Pons (tissue), 1 donor: ENCODE results near the gene NRXN3.
A peak's percentile ranks its signal among the peaks of the same experiment; 100 is the strongest.
"Not testable (repeated sequence)": the region's sequence is repeated elsewhere in the genome, so short reads cannot be mapped to it uniquely, and the experiment has no call there.

Experiments
- DNase-seq: peaks from one replicate; pipeline ENCODE4 v3.0.0-alpha.2; 2016; ENCODE audit warnings: low spot score

The NRXN3 gene

GRCh38 chr14:78405079-78405856 is 235.1 kb downstream of the NRXN3 start:
- no peak for DNase-seq

GRCh38 chr14:78412475-78412874 is 242.3 kb downstream of the NRXN3 start:
- no peak for DNase-seq

GRCh38 chr14:78414172-78414571 is 244.0 kb downstream of the NRXN3 start:
- no peak for DNase-seq

GRCh38 chr14:78417532-78417931 is 247.4 kb downstream of the NRXN3 start:
- no peak for DNase-seq

GRCh38 chr14:78424311-78424710 is 254.1 kb downstream of the NRXN3 start:
- no peak for DNase-seq

GRCh38 chr14:78425330-78425729 is 255.2 kb downstream of the NRXN3 start:
- DNase-seq, result no peak

DNA sequence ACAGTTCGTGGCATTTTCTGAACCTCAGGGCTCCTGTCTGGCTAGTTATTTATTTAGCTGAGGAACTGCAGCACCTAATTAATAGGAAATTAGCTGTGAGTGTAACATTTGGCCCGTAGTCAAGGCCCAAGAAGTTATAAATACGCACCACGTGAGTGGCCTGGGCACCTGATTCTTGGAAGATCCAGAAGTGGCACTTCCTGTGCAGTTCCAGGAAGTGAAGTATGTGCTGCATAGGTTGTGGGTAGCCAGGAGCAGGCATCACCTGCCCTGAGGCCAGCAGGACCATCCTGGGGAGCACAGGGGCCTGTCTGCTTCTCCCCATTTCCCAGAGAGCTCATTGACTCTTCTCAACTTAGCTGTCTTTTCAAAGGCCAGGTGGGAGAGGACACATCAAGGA is 255.6 kb downstream of the NRXN3 start:
- no peak for DNase-seq

GRCh38 chr14:78432046-78432445 is 261.9 kb downstream of the NRXN3 start:
- DNase-seq, result no peak

- not testable (repeated sequence) for DNase-seq
These were observed 267.3 kb downstream of the NRXN3 start for GRCh38 chr14:78437448-78437847.

GRCh38 chr14:78440356-78440894 is 270.3 kb downstream of the NRXN3 start:
- no peak for DNase-seq

GRCh38 chr14:78443834-78444233 is 273.7 kb downstream of the NRXN3 start:
- DNase-seq, result no peak

DNA sequence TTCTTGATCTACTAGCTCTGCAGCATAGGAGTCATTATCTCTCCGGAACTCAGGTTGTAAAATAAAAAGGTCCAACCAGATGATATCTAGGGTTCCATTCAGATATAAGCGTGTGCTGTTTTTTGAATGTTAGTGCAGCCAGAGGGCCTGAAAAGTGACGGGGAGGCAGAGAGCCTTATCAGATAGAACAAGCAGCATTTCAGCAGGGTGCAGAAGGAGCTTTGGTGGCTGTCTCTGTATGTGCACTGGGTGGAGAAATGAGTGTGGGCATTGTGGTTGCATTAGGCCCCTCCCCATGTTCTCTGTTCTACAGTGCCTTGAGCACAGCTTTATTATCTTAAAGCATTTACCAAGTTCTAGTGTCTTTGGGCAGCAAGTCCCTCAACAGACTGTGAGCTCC is 275.1 kb downstream of the NRXN3 start:
- no peak for DNase-seq

DNA sequence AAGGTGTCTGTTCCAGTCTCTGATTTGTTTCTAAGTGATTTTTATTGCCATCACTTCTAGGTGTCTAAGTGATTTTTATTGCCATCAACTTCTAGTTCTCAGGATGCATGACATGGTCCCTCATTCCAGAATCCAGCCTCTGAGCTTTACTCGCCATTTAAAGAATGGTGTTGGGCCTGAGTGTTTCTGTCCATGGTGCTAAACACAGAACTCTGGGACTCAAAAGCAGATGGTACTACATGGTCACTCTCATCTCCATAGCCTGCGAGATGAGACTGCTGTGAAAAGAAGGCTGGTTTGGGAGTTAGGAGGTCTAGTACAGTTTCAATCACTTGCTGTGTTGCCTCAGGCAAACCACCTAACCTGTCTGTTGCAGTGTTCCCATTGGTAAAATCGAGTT is 276.6 kb downstream of the NRXN3 start:
- DNase-seq, result no peak

DNA sequence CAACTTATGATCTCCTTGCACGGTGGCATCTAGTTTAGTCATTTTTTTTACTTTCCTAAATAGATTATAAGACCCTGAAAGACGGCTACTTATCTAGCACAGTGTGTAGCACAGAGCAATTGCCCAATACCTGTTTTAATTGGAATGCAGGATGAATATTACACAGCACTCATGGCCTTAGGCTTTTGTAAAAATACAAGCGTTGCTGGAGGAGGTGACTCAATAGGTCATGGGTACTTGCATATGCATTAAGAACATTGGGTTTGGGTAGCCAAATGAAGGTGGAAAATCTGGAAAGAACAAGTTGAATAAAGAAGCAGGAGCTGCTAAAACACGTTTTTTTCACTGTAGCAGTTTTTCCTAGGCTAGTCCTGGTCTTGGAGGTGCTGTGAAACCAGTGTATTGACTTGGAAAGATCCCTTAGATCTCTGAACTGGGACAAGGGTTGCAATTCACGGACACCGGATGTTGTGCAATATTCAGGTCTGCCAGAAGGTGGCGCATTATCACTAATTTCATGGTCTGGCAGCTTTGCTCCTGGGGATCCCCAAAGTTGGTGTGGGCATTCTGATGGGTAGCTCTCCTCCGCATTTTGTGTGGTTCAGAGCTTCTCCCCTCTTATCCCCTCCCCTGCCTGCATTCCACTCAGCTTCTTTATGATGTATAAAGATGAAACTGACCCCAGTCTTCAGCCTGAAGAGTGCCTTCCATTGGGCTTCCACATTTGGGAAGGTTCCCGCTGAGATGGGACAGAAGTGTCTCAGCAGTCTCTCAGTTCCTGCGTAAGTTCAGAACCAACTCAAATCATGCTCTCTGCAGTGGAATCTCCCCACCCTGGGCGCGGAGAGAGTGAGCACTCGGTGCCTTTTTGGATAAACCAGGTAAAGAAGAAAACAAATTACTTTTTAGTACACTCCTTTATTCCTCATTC is 278.3 kb downstream of the NRXN3 start:
- DNase-seq, result peak; percentile 72

DNA sequence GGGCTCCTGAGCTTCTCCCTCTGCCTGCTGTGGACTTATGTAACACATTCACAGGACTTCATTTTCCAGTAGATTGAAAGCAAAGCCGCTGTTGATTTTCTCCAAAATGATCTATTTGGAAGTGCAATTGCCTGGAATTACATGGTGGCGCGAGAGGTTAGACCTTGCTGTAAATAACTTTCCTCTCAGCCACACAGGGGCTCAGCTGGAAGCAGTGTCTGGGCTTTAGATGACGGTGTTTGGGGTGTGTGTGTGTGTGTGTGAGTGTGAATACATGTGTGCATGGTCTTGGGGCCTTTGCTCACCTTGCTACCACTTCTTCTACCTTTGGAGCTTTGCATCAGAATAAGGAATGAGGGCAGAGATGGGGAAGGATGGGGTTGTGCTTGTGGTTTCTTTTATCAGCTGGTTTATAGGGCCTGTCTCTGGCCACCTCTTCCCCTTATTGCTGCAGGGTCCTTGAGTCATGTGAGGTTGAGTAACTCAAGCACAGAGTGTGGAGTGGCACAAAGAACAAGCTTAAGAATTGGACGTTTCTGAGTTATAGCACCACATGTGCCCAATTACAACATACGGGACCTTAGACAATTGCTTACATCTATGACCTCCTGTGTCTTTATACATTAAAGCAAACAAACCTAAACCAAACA is 280.6 kb downstream of the NRXN3 start:
- DNase-seq, result peak; percentile 17

- DNase-seq, result no peak
These were observed 281.1 kb downstream of the NRXN3 start for GRCh38 chr14:78451319-78451695.

DNA sequence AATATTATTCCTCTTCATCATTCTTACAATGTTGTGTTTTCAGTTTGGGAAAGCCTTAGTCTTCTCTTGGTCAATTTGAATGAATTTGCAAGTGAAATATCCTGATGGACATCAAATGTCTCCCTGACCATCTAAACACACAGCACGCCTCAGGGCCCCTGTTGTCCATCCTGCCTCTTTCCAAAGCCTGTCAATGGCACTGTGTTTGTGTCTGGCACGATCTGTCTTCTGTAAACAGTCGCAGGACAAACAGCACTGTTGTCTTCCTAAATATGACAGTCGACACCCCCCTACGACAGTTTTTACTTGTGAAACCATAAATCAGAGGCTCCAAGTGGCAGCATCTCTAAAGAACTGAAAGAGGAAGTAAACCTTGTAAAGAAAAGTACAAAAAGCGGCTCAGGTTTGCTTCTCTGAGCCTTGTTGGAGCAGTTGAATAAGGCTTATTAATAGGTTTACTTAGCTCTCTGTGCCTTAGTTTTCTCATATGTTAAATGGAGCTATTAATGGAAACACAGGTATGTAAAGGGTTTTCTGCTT is 285.8 kb downstream of the NRXN3 start:
- DNase-seq, result peak; percentile 66

- no peak for DNase-seq
These were observed 299.8 kb downstream of the NRXN3 start for GRCh38 chr14:78469947-78470346.

GRCh38 chr14:78479127-78479780 is 309.1 kb downstream of the NRXN3 start:
- no peak for DNase-seq

GRCh38 chr14:78484028-78484427 is 313.9 kb downstream of the NRXN3 start:
- no peak for DNase-seq

DNA sequence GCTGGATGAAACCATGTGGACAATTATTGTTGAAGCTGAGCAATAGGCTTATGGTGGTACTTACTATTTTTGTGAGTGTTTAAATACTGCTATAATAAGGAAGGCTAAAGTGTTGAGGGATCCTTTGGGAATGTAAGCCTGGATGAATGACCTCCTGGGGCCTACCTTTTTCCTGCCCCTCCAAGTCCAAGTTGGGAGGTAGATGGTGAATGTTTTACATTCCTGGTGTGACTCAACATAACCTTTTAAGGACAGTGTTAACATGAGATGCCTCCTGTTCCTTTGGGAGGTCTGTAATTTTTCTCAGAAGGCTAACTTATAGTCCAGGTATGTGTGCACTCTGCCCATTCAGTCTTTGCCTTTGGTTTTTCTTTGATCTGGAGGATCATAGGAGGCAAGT is 315.9 kb downstream of the NRXN3 start:
- DNase-seq, result no peak

DNA sequence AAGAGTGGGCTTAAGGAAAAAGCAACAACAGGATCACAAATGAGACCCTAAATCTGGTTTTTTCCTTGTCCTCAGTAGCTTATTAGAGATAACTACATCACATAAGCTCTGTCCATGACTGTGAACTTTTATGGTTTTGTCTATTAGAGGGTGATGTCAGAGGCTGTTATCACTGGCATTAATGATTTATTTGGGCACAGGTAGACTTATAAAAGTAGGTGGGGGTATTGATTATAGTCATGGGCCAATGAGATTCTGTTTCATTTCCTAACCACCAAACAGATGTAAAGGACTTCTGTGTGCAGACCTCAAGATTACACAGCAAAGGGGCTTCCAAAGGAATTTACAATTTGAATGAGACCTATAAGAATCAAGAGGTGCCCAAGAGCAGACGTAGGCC is 316.4 kb downstream of the NRXN3 start:
- no peak for DNase-seq
